ENCODE data around the gene FBXW12.

- TF ChIP-seq CTCF (conservative IDR thresholded peaks at IDR 0.05; ENCODE audit: low read depth, low read length): no peak
- no peak for TF ChIP-seq EZH2phosphoT487 (IDR thresholded peaks at IDR 0.05; ENCODE audit: borderline replicate concordance, low read length)
- TF ChIP-seq EZH2 (IDR thresholded peaks at IDR 0.05; ENCODE audit: low read length, unreplicated experiment): no peak
These were observed 39.1 kb downstream of the FBXW12 start for GRCh38 chr3:48411041-48411588.
